GM12878 (cell line): Measurements from ENCODE around the gene CD2. TPM values are rescaled to one million over a fixed set of nuclear protein-coding genes. Genes with fewer than 3 reads are reported as not detected.

ENCODE experiments used
- ATAC-seq: fragments of 200-7000 bp; cut with Tn5 transposase; 3 replicates; pipeline ENCODE4 v1.9.1; 2020; ENCODE audit warnings: mild to moderate bottlenecking, moderate library complexity
- BruUV-seq: library from RNA; stranded (reverse); fragments of 400-500 nt; replicated peaks from 2 replicates; lab custom pipeline; 2021; lab: Mats Ljungman, UMichigan
- CTCF ChIA-PET: fragments of 300-600 bp; sonication (Branson Sonifier 250); formaldehyde crosslinking; extraction: SDS; loops from one replicate; lab custom pipeline; 2021; ENCODE audit warnings: inconsistent platforms; lab: Yijun Ruan, JAX
- POLR2A ChIA-PET: fragments of 350-600 bp; formaldehyde crosslinking; extraction: SDS; loops from one replicate; lab custom pipeline; 2021; ENCODE audit warnings: inconsistent platforms; lab: Charles Lee
- RAD21 ChIA-PET: fragments of 300-600 bp; sonication (Branson Sonifier 250); formaldehyde crosslinking; loops from one replicate; lab custom pipeline; 2023; ENCODE audit warnings: antibody characterized with exemption; ENCODE audit not compliant: unreplicated experiment; lab: Charles Lee
- SMC1A ChIA-PET: fragments of 300-600 bp; sonication (Branson Sonifier 250); formaldehyde crosslinking; loops from one replicate; lab custom pipeline; 2023; ENCODE audit not compliant: unreplicated experiment, uncharacterized antibody; lab: Charles Lee
- DNase-seq: peaks from one replicate; pipeline ENCODE4 v3.0.0-alpha.2; 2011; ENCODE audit warnings: low read depth, low spot score
- FAIRE-seq: peaks from 3 replicates; lab custom pipeline; 2011; peaks lifted over from hg19 to GRCh38; lab: Jason Lieb, UNC
- H2AFZ ChIP-seq: 2 replicates; pipeline ENCODE4 v1.6.0; 2011; ENCODE audit warnings: low read depth, low read length, control low read depth; ENCODE audit not compliant: control insufficient read depth
- H3K27ac ChIP-seq: 2 replicates; pipeline ENCODE4 v1.5.1; 2011; ENCODE audit warnings: control low read depth; ENCODE audit not compliant: control insufficient read depth, insufficient read depth
- H3K27me3 ChIP-seq, 2 experiments: replicated peaks in 1 of 2; 2 replicates each; pipeline versions ENCODE4 v1.6.0 to v1.6.1; 2011; ENCODE audit warnings: low read length in 1 of 2; ENCODE audit not compliant: control insufficient read depth in 2 of 2, insufficient read depth in 2 of 2
- H3K36me3 ChIP-seq, 2 experiments: 2 replicates each; pipeline ENCODE4 v1.5.1; 2011; ENCODE audit warnings: low read length in 1 of 2; ENCODE audit not compliant: control insufficient read depth in 2 of 2, insufficient read depth in 2 of 2
- H3K4me1 ChIP-seq: 2 replicates; pipeline ENCODE4 v1.6.1; 2011; ENCODE audit warnings: mild to moderate bottlenecking, low read length, moderate library complexity, mixed read lengths; ENCODE audit not compliant: control insufficient read depth, insufficient read depth
- H3K4me2 ChIP-seq: 2 replicates; pipeline ENCODE4 v1.6.0; 2011; ENCODE audit warnings: control low read depth; ENCODE audit not compliant: control insufficient read depth, insufficient read depth
- H3K4me3 ChIP-seq: fragments of 200-600 bp; sonication (generic); 2 replicates; pipeline ENCODE4 v1.5.1; 2016
- H3K79me2 ChIP-seq: 2 replicates; pipeline ENCODE4 v1.6.0; 2011; ENCODE audit warnings: low read length; ENCODE audit not compliant: control insufficient read depth, insufficient read depth
- H3K9ac ChIP-seq: 2 replicates; pipeline ENCODE4 v1.8.0; 2011; ENCODE audit warnings: low read length, control low read depth, mixed read lengths; ENCODE audit not compliant: control insufficient read depth, insufficient read depth
- H3K9me3 ChIP-seq: replicated peaks from 3 replicates; pipeline ENCODE4 v1.5.1; 2011; ENCODE audit warnings: mild to moderate bottlenecking, low read length; ENCODE audit not compliant: control insufficient read depth, insufficient read depth
- H4K20me1 ChIP-seq: 2 replicates; pipeline ENCODE4 v1.6.0; 2011; ENCODE audit not compliant: control insufficient read depth, insufficient read depth
- BHLHE40 ChIP-seq, 2 experiments: fragments of 450-650 bp in 1 of 2; IDR thresholded peaks; 2 replicates each; pipeline ENCODE4 v1.6.1; 2011 to 2017; ENCODE audit warnings: low read depth in 2 of 2, borderline replicate concordance in 1 of 2, improper control_type of control experiment in 1 of 2, low read length in 1 of 2, mild to moderate bottlenecking in 1 of 2
- DPF2 ChIP-seq: fragments of 450-650 bp; IDR thresholded peaks from 2 replicates; pipeline ENCODE4 v1.6.1; 2017; ENCODE audit warnings: mild to moderate bottlenecking
- FOXM1 ChIP-seq: IDR thresholded peaks from 2 replicates; pipeline ENCODE4 v1.6.1; 2012; ENCODE audit warnings: low read depth, mild to moderate bottlenecking, inconsistent platforms, low read length, moderate library complexity
- IKZF2 ChIP-seq, 2 experiments: fragments of 450-650 bp; IDR thresholded peaks; 2 replicates each; pipeline ENCODE4 v1.6.1; 2017; ENCODE audit warnings: mild to moderate bottlenecking in 2 of 2, moderate library complexity in 2 of 2
- NR2C1 ChIP-seq: fragments of 450-650 bp; IDR thresholded peaks from 2 replicates; pipeline ENCODE4 v1.6.1; 2017; ENCODE audit warnings: antibody characterized with exemption, mild to moderate bottlenecking, moderate library complexity
- NR2F1 ChIP-seq: fragments of 450-650 bp; conservative IDR thresholded peaks from 2 replicates; pipeline ENCODE4 v1.6.1; 2017; ENCODE audit warnings: mild to moderate bottlenecking
- SMARCA5 ChIP-seq: fragments of 450-650 bp; IDR thresholded peaks from 2 replicates; pipeline ENCODE4 v1.6.1; 2017; ENCODE audit warnings: mild to moderate bottlenecking
- ZSCAN29 ChIP-seq: fragments of 450-650 bp; IDR thresholded peaks from 2 replicates; pipeline ENCODE4 v1.6.1; 2017; ENCODE audit warnings: mild to moderate bottlenecking, moderate library complexity
- WGBS: methylation state at CpG from one replicate; pipeline ENCODE4 v1.1.6; 2016; ENCODE audit warnings: low lambda C conversion rate; ENCODE audit not compliant: insufficient replicate concordance, insufficient coverage; ENCODE audit errors: missing lambda C conversion rate; 5-methylcytosine and 5-hydroxymethylcytosine counted together
- in situ Hi-C: fragments of 300-500 bp; cut with MboI; formaldehyde crosslinking; loops from 9 replicates; pipeline ENCODE4 v1.14.3; 2018; ENCODE audit warnings: mixed read lengths
- intact Hi-C: fragments of 100-400 bp; cut with micrococcal nuclease; formaldehyde crosslinking; loops from one replicate; pipeline ENCODE4 v1.14.2; 2022; ENCODE audit not compliant: unreplicated experiment
- polyA plus RNA-seq, 11 experiments: library from polyadenylated mRNA; depleted of rRNA in 4 of 11; unstranded in 6 of 11; stranded (reverse) in 5 of 11; fragments of >200 nt; fragmentation: Nextera tagmentation in 4 of 11; fragmentation: Illumina TruSeq in 1 of 11; extraction: Ambion mirVana in 4 of 11; extraction: Trizol in 1 of 11; gene quantifications; 1 replicate in 1 of 11; 2 replicates in 10 of 11; pipeline versions ENCODE4 v1.2.1 to v1.2.3, GENCODE V29; 2011 to 2016; ENCODE audit warnings: inconsistent platforms in 2 of 11, missing spikeins in 2 of 11, low read depth in 1 of 11
- total RNA-seq, 4 experiments: library from RNA; depleted of rRNA in 3 of 4; stranded (reverse); fragments of >200 nt in 3 of 4; fragmentation: Illumina TruSeq in 1 of 4; extraction: Trizol in 1 of 4; gene quantifications; 2 replicates each; pipeline versions ENCODE4 v1.2.1 to v1.2.3, GENCODE V29; 2013 to 2021

The CD2 gene
- total and polyA plus RNA-seq, 10 of the 15 experiments (the other 5 are each of a cell fraction or from before 2014, with no cell fraction given): 0.15 to 4.3 (median 2.8) TPM

GRCh38 chr1:116770625-116771024 is 16.4 kb downstream of the CD2 start:
- no peak overlapping the region for H3K27ac ChIP-seq
- H2AFZ ChIP-seq: peak overlapping the region; percentile 5; the same call in 1 of the 2 replicates
- intact Hi-C loops: loop anchor here (2.0 kb wide), 1 partner anchor 24 kb away; no protein-coding TSS in a partner anchor
- SMC1A ChIA-PET: interaction anchor here (0.8 to 14.5 kb wide), 21 partner anchors 8 to 288 kb away, joined by 3 to 224 read pairs (median 9); partner anchors contain the start of gene CD2
- BruUV-seq: no TSS peak
- no peak overlapping the region for H3K4me3 ChIP-seq
- in situ Hi-C loops: no loop called here
- H3K27me3 ChIP-seq: no peaks in the 10 kb centered on the region
- RAD21 ChIA-PET: interaction anchor here (0.6 to 12.0 kb wide), 14 partner anchors 15 to 286 kb away, joined by 3 to 176 read pairs (median 8); no protein-coding TSS in a partner anchor
- no peaks in the 10 kb centered on the region; the same call in 1 of the 3 replicates for H3K9me3 ChIP-seq
- CTCF ChIA-PET: interaction anchor here (0.6 to 12.8 kb wide), 12 partner anchors 7 to 186 kb away, joined by 3 to 120 read pairs (median 12); no protein-coding TSS in a partner anchor
- no peaks in the 10 kb centered on the region for H3K79me2 ChIP-seq
- no peaks in the 10 kb centered on the region for H4K20me1 ChIP-seq
- ATAC-seq: peak; percentile 50
- no peak for DNase-seq
- FAIRE-seq: no peak
- peak; percentile 48; the same call in 1 of the 2 replicates for TF ChIP-seq NR2F1
- peak; percentile 41; the same call in 1 of the 2 replicates for TF ChIP-seq DPF2
- no peak for TF ChIP-seq BHLHE40 (IDR thresholded peaks at IDR 0.05; ENCODE audit: borderline replicate concordance in 1 of 2, low read depth in 2 of 2, low read length in 1 of 2)
- no peak for TF ChIP-seq FOXM1
- TF ChIP-seq NR2C1: peak; percentile 31; the same call in 1 of the 2 replicates
- TF ChIP-seq IKZF2 (IDR thresholded peaks at IDR 0.05): peak in 1 of 2 experiments; percentile 14; a peak in 1 of 4 replicates
- 0 out of 2 replicates have a peak, but pooled peaks have one; percentile 57 for TF ChIP-seq SMARCA5
- TF ChIP-seq ZSCAN29: 0 out of 2 replicates have a peak, but pooled peaks have one; percentile 6
- POLR2A ChIA-PET: interaction anchor here (0.6 to 5.9 kb wide), 9 partner anchors 15 to 1187 kb away, joined by 3 to 45 read pairs (median 5); no protein-coding TSS in a partner anchor
- H3K36me3 ChIP-seq: no peaks in the 10 kb centered on the region
- 59% methylated on average over 5 of the region's 5 CpGs for WGBS
- no peak overlapping the region; the same call in 1 of the 2 replicates for H3K4me2 ChIP-seq
- peaks cover 21% of the 10 kb centered on the region for H3K4me1 ChIP-seq
- H3K9ac ChIP-seq: no peak overlapping the region
